HepG2 (cell line): ENCODE results near the gene UNC13D. TPM values are rescaled to one million over a fixed set of nuclear protein-coding genes. Genes with fewer than 3 reads are reported as not detected.
A peak's percentile ranks its signal among the peaks of the same experiment; 100 is the strongest.

Source experiments
- CTCF ChIP-seq: sonication (generic); formaldehyde crosslinking; IDR thresholded peaks from 2 replicates; pipeline ENCODE4 v1.5.0; 2020; ENCODE audit warnings: mild to moderate bottlenecking, missing genetic modification reagents, moderate library complexity
- HNRNPL ChIP-seq: fragments of 200-400 bp; formaldehyde crosslinking; IDR thresholded peaks from 2 replicates; pipeline ENCODE4 v1.6.1; 2017; ENCODE audit warnings: mild to moderate bottlenecking, low read depth, low read length
- IRX3 ChIP-seq: sonication (generic); formaldehyde crosslinking; IDR thresholded peaks from 2 replicates; pipeline ENCODE4 v1.8.1; 2023; ENCODE audit warnings: mild to moderate bottlenecking, low read depth, missing genetic modification reagents, borderline replicate concordance
- PBX2 ChIP-seq: IDR thresholded peaks from 2 replicates; pipeline ENCODE4 v1.6.1; 2016; ENCODE audit warnings: control low read depth
- SCMH1 ChIP-seq: sonication (generic); formaldehyde crosslinking; IDR thresholded peaks from 2 replicates; pipeline ENCODE4 v1.9.0; 2021; ENCODE audit warnings: missing genetic modification reagents, mild to moderate bottlenecking, borderline replicate concordance
- SKIL ChIP-seq: sonication (generic); formaldehyde crosslinking; IDR thresholded peaks from 2 replicates; pipeline ENCODE4 v1.8.0; 2022; ENCODE audit warnings: missing genetic modification reagents, mild to moderate bottlenecking, moderate library complexity, borderline replicate concordance
- ZNF280D ChIP-seq: sonication (generic); formaldehyde crosslinking; IDR thresholded peaks from 2 replicates; pipeline ENCODE4 v1.5.1; 2020; ENCODE audit warnings: mild to moderate bottlenecking, missing genetic modification reagents
- ZNF292 ChIP-seq: sonication (generic); formaldehyde crosslinking; IDR thresholded peaks from 2 replicates; pipeline ENCODE4 v1.8.1; 2022; ENCODE audit warnings: mild to moderate bottlenecking, low read depth, missing genetic modification reagents, borderline replicate concordance
- polyA plus RNA-seq, 8 experiments: library from polyadenylated mRNA; depleted of rRNA in 3 of 8; stranded (reverse) in 7 of 8; unstranded in 1 of 8; fragments of >200 nt; fragmentation: Illumina TruSeq in 4 of 8; extraction: Trizol in 4 of 8; gene quantifications; 2 replicates each; pipeline versions ENCODE4 v1.2.1 to v1.2.3, GENCODE V29; 2011 to 2016; ENCODE audit warnings: low read depth in 4 of 8, missing spikeins in 1 of 8, mixed read lengths in 1 of 8; ENCODE audit not compliant: insufficient read depth in 1 of 8
- total RNA-seq, 5 experiments: library from RNA; depleted of rRNA; stranded (reverse); fragments of >200 nt; fragmentation: Illumina TruSeq; extraction: Trizol; gene quantifications; 2 replicates each; pipeline ENCODE4 v1.2.3, GENCODE V29; 2016; ENCODE audit warnings: low read depth in 1 of 5
- TF ChIP-seq, protein P1 (sequence below): sonication (generic); formaldehyde crosslinking; IDR thresholded peaks from 2 replicates; pipeline ENCODE4 v1.5.0; 2020; ENCODE audit warnings: mild to moderate bottlenecking, missing genetic modification reagents
- TF ChIP-seq, protein P2 (sequence below): sonication (generic); formaldehyde crosslinking; IDR thresholded peaks from 2 replicates; pipeline ENCODE4 v1.4.0; 2020; ENCODE audit warnings: mild to moderate bottlenecking, missing genetic modification reagents
- TF ChIP-seq, protein P3 (sequence below): sonication (generic); formaldehyde crosslinking; IDR thresholded peaks from 2 replicates; pipeline ENCODE4 v1.5.0; 2020; ENCODE audit warnings: mild to moderate bottlenecking, missing genetic modification reagents
- TF ChIP-seq, protein P4 (sequence below): sonication (generic); formaldehyde crosslinking; IDR thresholded peaks from 2 replicates; pipeline ENCODE4 v1.4.0; 2020; ENCODE audit warnings: missing genetic modification reagents, borderline replicate concordance

Gene UNC13D
- total and polyA plus RNA-seq, 2 of the 13 experiments (the other 11 are each of a cell fraction or from before 2014, with no cell fraction given): 29.7 to 42.7 TPM

DNA sequence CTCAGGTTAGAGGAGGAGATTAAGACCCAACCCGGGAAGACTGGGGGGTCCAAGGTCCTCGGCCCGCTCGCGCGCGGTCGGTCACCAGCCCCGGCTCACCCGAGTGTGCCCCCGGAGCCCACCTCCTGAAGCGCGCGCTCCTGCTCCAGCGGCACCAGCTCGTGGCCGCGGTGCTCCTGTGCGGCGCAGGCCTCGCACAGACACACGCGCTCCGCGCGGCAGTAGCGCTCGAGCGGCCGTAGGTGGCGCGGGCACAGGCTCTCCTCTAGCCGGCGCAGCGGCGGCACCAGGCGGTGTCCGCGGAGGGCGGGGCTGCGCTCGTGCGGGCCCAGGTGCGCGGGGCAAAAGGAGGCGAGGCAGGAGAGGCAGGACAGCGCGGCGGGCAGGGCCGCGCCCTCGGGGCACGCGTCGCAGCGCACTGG lies 33.6 kb upstream of the UNC13D start (continued):
- TF ChIP-seq, protein P1, sequence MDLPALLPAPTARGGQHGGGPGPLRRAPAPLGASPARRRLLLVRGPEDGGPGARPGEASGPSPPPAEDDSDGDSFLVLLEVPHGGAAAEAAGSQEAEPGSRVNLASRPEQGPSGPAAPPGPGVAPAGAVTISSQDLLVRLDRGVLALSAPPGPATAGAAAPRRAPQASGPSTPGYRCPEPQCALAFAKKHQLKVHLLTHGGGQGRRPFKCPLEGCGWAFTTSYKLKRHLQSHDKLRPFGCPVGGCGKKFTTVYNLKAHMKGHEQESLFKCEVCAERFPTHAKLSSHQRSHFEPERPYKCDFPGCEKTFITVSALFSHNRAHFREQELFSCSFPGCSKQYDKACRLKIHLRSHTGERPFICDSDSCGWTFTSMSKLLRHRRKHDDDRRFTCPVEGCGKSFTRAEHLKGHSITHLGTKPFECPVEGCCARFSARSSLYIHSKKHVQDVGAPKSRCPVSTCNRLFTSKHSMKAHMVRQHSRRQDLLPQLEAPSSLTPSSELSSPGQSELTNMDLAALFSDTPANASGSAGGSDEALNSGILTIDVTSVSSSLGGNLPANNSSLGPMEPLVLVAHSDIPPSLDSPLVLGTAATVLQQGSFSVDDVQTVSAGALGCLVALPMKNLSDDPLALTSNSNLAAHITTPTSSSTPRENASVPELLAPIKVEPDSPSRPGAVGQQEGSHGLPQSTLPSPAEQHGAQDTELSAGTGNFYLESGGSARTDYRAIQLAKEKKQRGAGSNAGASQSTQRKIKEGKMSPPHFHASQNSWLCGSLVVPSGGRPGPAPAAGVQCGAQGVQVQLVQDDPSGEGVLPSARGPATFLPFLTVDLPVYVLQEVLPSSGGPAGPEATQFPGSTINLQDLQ (CRISPR knock-in tag): no peak
- no peak for TF ChIP-seq ZNF280D (CRISPR knock-in tag)
- TF ChIP-seq CTCF: peak; percentile 59; the same call in 1 of the 2 replicates
- no peak for TF ChIP-seq PBX2
- TF ChIP-seq IRX3 (CRISPR knock-in tag): peak; percentile 91; the same call in 1 of the 2 replicates
- TF ChIP-seq, protein P2, sequence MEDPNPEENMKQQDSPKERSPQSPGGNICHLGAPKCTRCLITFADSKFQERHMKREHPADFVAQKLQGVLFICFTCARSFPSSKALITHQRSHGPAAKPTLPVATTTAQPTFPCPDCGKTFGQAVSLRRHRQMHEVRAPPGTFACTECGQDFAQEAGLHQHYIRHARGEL (CRISPR knock-in tag): 0 out of 2 replicates have a peak, but pooled peaks have one; percentile 18
- TF ChIP-seq SKIL: no peak; the same call in 1 of the 2 replicates
- TF ChIP-seq HNRNPL: no peak
- no peak for TF ChIP-seq SCMH1 (CRISPR knock-in tag)
- TF ChIP-seq, protein P3, sequence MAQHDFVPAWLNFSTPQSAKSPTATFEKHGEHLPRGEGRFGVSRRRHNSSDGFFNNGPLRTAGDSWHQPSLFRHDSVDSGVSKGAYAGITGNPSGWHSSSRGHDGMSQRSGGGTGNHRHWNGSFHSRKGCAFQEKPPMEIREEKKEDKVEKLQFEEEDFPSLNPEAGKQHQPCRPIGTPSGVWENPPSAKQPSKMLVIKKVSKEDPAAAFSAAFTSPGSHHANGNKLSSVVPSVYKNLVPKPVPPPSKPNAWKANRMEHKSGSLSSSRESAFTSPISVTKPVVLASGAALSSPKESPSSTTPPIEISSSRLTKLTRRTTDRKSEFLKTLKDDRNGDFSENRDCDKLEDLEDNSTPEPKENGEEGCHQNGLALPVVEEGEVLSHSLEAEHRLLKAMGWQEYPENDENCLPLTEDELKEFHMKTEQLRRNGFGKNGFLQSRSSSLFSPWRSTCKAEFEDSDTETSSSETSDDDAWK: no peak
- TF ChIP-seq ZNF292 (CRISPR knock-in tag): no peak
- TF ChIP-seq, protein P4, sequence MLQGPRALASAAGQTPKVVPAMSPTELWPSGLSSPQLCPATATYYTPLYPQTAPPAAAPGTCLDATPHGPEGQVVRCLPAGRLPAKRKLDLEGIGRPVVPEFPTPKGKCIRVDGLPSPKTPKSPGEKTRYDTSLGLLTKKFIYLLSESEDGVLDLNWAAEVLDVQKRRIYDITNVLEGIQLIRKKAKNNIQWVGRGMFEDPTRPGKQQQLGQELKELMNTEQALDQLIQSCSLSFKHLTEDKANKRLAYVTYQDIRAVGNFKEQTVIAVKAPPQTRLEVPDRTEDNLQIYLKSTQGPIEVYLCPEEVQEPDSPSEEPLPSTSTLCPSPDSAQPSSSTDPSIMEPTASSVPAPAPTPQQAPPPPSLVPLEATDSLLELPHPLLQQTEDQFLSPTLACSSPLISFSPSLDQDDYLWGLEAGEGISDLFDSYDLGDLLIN (CRISPR knock-in tag): peak; percentile 94
